GM20431 (cell line): ENCODE measurements around the gene ICAM2.

Experiments
- in situ Hi-C: fragments of 300-500 bp; cut with MseI, MboI; formaldehyde crosslinking; loops from one replicate; pipeline ENCODE4 v1.15.0; 2020; ENCODE audit warnings: low sequenced_read_pairs; ENCODE audit not compliant: unreplicated experiment

Gene ICAM2

GRCh38 chr17:63954402-63955063, 65.9 kb downstream of the ICAM2 start:
- in situ Hi-C loops: no loop called here
